Hematopoietic multipotent progenitor cell (in vitro differentiated cells): ENCODE measurements around the gene KCNQ5. TPM values are rescaled to one million over a fixed set of nuclear protein-coding genes. Genes with fewer than 3 reads are reported as not detected.
A peak's percentile ranks its signal among the peaks of the same experiment; 100 is the strongest.

Source experiments
- DNase-seq, 3 donors: peaks; one replicate each; pipeline ENCODE4 v3.0.0-alpha.2; 2011 to 2015; ENCODE audit warnings: low read depth in 2 of 3, low spot score in 2 of 3
- total RNA-seq: library from RNA; depleted of rRNA; stranded (reverse); fragments of >200 nt; gene quantifications from one replicate; pipeline ENCODE4 v1.2.3, GENCODE V29; 2012

KCNQ5 gene
- total RNA-seq, 1 donor = 6.7 TPM

DNA sequence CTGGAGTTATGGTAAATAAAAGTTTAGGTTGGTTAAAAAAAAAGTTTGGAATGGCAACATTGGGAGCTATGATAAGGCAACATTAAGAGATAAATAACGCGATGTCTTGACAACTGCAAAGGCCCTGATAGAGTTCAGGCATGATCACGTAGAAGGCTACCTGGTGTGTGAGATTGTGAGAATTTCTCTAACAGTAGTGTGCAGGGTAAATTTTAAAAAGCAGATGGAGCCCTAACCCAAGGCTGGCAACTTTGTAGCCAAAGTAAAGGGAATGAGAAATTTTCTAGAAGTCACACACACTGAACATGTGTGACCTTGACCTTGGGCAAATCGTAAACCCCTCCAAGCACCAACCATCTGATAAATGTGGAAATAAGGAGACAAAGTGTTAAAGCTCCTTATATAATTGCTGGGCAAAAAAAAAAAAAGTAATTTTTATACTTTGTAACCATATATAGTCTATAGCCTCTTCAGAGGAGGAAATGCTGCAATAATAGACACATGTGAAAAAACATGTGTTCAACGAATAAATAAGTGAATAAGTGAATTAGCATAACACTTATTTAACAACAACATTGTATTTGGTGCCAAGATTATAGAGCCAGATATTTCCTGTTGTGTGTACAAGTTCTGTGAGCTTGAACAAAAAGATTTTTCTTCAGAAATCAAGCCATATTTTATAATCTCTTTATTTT is 18.2 kb downstream of the KCNQ5 start:
- DNase-seq = no peak

GRCh38 chr6:72640615-72640930 is 18.7 kb downstream of the KCNQ5 start:
- DNase-seq = no peak

GRCh38 chr6:72642435-72642834 is 20.6 kb downstream of the KCNQ5 start:
- DNase-seq = no peak

GRCh38 chr6:72643214-72643613 is 21.4 kb downstream of the KCNQ5 start:
- DNase-seq = no peak

DNA sequence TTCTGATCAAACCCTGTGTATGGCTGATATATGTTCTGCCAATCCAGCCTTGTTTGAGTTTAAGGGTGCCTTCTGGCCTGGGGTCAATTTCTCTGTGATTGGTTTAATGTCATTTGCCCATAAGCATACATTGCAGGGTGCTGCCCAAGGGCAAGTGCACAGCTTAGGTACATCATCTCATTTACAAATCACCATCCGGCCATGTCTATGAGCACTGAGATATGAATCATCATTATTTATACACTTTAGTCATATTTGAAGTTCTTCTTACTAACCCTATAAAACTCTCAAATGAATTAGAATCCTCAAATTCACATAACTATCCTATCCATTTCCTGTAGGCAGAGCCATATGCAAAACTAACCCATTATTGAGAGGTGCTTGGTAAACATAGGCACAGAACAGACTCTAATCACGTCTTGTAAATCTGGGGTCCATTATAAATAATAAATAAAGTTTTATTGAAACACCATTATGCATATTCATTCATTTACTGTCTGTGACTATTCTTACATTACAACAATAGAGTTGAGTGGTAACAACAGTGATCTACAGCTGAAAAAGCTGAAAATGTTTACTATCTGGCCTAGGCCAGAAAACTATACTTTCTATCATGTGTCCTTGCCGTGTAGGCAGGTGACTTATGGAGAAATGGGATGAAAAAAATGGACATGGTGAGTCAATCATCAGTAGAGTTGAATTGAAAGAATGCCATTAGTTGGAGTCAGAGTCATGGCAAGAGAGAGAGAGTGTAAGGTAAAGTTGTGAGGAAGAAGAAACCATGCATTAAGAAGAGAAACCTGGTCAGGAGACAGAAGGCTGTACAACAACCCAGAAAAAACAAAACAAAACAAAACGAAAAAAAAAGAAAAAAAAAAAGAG is 25.0 kb downstream of the KCNQ5 start:
- no peak for DNase-seq

DNA sequence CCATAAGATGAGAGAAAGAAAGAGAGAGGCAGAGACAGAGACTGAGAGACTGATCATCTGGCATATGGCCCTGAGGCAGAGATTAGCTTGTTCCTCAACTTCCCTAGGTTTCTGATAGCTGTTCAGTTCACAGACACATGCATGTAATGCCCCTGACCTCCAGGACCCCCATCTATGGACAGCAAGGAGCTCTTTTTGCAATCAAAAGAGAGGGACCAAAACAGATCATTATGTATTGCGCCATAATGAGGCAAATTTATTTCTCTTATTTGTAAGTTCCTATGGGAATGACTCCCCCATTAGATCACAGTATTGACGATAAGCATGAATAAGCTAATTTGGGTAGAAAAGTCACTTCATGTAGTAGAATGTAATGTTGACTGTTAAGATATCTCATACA is 25.6 kb downstream of the KCNQ5 start:
- no peak for DNase-seq

DNA sequence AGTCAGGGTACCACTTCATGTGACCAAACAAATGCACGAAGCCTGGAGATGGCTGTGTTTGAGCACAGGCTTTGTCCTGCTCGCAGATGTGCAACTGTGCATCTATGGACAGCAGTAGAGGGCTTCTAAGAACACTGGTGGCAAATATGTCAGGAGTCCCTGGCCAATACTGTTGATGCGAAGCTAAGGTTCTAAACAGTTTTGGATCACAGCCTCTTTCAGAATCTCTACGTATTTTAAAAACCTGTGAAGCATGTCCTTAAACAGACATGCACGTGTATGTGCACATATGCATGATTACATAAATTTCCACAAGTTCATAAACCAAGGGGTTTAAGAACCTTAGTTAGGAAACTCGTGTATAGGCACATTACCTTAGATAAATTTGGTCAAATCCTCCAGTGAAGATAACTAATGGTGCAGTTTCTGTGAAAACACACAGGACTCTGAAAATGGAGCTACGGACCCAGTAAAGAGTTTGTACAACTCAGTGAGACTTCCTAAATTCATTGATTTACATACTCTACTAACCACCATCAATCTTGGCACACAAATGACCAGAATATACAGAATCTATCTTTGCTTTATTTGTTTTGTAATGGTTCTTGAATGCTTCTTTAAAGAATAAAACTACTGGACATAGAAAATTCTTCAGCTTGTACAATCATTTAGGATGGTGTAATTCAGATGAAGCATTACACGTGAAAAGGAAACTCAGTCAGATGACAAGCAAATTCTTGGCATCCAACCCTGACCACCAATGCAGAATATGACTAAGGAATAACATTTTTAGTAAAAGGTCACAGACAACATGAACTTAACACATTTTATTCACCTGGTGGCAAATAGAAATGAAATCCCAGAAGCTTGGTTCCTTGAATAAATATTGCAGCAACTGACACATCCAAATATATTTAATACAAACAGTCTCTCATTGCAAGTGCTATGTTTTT is 27.4 kb downstream of the KCNQ5 start:
- DNase-seq = peak in 2 of 3 donors; percentile 12 to 47

DNA sequence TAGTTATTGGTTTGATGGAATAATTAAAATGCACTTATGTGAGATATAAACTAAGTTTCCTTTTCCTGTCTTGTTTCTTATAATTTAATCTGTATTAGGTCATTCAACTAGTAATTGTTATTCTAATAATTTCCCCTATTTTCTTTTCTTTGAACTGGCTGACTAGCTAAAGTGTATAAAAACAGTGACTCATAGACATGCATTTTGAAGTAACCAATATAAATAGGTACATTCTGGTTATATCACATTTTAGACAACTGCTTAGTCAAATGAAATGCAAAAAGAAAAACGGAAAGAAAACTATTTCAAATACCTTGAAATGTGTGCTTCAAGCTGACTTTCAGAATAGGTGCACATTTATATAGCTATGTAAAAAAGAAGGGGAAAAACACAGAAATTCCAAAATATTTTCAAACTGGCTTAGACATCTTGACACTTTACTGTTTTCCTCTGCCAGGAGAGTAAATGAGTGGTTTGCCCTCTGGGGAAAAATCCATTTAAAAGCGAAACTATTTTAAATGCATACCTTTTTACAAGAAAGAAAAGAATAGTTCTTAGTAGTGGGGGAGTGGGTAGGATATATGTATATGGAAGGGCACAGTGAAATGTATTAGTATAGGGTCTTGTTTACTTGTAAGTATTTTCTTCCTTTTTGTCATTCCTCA is 28.3 kb downstream of the KCNQ5 start:
- no peak for DNase-seq

GRCh38 chr6:72651174-72651573 is 29.3 kb downstream of the KCNQ5 start:
- no peak for DNase-seq

DNA sequence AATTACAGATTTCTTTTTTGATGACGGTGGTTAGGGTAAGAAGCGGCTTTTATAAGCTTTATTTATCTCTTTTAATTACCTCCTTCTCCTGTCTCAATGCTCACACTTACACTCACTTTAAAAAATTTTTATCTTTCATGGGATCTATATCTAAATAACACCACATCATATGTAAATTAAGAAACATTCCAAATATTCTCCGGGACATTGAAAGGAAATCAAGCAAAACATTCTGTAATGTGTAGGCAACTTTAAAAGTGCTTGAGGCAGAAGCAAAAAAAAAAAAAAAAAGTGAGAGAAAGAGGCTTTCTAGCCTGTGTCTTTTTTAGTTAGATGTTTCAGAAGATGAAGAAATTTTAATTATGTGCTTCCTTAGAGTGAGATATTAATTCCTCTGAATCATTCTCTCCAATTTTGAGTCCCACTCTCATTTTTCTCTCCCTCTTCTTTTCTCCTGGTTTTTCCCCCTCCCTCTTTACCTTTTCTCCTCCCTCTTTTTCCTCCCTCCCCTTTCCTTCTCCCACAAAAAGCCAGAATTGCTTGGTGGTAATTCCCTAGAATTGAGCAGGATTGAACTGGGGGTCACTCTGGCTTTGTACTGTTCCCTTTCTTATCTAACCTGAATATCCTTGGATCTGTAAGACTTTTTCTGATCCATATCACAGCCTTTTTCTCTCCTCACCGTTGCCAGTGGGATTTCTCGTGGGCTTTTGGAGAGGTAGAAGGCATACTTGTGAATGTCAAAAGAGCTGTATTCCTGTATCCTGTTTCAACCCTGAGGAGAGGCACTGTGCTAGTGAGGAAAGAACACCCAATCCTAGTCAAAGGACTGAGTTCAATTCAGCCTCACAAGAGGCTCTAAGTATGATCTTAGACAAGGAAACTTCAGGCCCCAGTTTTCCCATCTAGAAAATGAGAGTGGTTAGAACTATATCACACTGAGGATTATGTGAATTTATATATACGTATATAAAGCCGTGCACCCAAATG is 30.4 kb downstream of the KCNQ5 start:
- DNase-seq = no peak

DNA sequence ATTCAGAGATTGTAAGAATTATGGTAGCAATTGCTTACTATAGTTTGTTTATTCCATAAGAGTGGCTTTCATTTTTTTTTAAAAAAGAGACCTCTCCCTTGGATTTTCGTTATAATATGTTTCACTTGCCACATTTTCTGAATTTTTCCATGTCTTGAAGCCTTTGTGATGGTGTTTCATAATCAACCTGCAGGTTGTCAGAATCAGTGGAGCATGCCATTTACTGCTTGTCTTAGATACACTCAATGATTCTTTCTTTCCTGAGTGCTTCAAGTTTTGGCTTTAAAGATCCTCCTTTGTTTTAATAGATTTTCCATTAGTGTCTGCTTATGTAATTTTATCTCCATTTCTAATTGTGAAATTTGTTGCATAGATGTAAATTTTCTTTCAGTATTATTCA is 31.2 kb downstream of the KCNQ5 start:
- DNase-seq = no peak

DNA sequence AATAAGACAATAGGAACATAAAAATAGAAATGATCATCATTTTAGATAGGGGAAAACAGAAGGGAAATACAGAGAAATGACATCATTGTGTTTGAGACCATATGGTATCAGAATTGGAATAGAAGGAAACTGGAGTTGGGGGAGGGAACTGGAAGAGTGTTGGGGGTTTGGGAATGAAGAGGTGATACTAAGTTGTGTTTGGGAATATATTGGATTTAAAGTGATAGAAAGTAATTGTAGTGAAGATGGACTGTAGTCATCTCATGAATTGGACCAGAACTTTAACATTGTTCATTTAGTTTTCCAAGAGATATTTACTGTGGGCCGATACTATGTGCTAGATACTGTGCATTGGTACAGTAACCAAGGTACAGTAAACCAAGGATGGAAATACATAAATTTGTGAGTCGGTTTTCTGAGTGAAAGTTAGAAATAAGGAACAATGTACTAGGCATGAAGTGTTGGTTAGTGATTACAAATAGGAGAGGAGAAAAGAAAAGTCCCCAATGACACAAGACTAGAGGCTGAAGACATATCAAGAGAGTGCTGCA is 32.3 kb downstream of the KCNQ5 start:
- no peak for DNase-seq

DNA sequence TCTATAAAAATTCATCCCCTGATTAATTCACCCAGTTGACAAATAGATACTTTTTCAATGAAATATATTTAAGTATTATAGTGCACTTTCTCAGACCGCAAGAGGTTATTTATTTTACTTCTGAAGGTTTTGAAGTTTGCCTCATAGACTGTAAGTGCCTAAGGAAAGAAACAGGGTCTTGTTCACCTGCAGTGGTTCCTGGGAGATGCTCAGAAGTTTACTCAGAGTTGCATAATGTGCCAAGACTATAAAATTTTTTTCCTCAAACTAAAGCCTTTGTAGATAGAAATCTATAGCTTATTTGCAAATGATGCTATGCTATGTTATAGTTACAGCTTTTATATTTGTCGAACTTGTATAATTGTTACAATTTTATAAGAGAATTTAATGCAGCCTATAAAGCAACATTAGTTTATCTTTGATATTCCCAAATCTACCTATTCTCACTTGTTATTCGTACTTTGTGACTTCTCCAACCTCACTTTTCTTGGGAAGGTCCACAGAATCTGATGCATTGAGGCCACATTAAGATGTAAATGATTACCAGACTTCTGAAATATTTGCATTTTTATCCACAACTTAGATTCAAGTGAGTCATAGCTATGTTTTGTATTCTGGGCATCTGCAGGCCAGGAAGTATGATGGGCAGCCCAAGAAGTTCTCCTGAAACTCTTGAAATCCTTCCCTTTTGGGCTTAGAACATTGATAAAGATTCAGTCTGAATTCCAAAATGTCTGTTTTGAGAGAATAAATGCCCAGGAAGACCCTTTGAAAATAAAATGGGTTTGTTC is 35.7 kb downstream of the KCNQ5 start:
- no peak for DNase-seq

GRCh38 chr6:72659754-72660153 is 37.9 kb downstream of the KCNQ5 start:
- DNase-seq = no peak

DNA sequence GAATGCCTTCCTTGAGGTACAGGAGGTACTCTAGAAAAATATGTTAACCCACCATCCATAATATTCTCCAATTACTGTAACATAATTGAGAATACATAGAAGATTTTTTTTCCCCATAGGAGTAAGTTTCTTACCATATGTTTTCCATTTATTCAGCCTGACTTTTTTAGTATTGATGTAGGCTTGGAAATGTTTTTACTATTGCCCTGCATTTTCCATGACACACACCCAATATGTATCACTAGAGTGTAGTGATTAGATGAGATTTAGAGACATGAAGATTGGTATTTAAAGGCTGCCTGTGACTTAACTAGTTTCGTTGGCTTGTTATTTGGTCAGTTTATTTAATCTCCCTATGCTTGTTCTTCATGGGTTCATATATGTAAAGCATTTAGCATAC is 39.5 kb downstream of the KCNQ5 start:
- no peak for DNase-seq

DNA sequence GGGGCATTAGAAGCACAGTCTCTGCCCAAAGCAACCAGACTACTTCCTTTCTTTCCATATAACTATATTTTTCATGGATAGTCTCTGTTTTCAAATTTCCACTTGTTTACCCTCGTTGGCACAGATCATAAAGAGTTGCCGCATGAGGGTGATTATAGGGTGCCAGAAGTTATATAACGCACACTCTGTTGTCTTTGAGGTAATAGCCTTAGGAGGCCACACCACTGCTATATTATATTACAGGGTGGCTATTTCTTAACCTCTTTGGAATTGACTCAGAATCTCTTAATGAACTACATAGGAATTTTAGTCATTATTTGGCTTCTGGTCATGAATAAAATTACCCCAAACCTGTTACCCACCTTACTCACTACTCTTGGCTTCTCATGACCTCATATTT is 43.7 kb downstream of the KCNQ5 start:
- DNase-seq = no peak

DNA sequence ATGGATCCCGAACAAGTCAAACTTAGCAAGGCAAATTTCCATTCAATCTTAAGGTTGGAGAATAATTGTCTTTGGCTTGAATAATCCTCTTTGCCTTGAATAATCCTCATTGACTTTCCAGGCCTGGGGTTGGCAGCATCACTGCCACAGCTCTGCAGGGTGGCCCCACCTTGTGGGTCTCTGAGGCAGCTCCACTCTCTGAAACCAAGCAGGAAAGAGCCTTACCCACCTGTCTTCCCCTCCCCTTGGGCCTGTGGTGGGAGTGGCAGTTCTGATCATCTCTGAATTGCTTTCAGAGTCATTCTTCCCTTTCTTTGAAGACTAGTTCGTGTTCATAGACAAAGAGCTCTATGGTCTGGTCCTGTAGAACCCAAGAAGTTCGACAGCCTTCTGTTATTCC is 47.5 kb downstream of the KCNQ5 start:
- DNase-seq = no peak

DNA sequence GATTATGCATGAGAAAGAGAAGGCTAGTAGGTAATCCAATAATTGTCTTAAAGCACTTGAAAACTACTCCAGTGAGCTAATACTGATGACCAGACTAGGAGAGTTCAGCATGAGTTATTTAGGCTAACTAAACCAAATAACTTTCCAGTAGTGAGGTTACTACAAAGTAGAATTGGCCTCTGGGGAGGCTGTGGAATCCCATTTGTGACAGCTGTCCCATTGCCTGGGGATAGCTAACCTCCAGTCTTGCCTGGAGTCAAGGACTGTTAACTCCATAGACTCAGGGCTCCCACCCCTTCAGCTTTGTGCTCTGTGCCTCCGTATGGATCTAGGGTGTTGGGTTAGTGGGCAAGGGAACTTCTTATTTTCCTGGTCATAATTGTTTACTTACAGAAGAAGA is 51.0 kb downstream of the KCNQ5 start:
- no peak for DNase-seq
